Fibroblast of lung (primary cell): ENCODE measurements around the gene NOL6.
"Not testable (repeated sequence)": the region's sequence is repeated elsewhere in the genome, so short reads cannot be mapped to it uniquely, and the experiment has no call there.

Experiments
- CTCF ChIP-seq, 2 donors: IDR thresholded peaks in 1 of 2; conservative IDR thresholded peaks in 1 of 2; 1 replicate in 1 of 2; 2 replicates in 1 of 2; pipeline ENCODE4 v1.5.1; 2011 to 2012; ENCODE audit warnings: low read length in 2 of 2, control low read depth in 1 of 2, inconsistent platforms in 1 of 2, low read depth in 1 of 2, mild to moderate bottlenecking in 1 of 2
- EZH2 ChIP-seq: IDR thresholded peaks from 2 replicates; pipeline ENCODE4 v1.5.1; 2012; ENCODE audit warnings: low read length, control low read depth, mild to moderate bottlenecking; ENCODE audit errors: missing control alignments

GRCh38 chr9:33454661-33455026 lies 19.1 kb downstream of the NOL6 start:
- not testable (repeated sequence) for TF ChIP-seq CTCF (conservative IDR thresholded peaks at IDR 0.05 in 1 of 2, IDR thresholded peaks at IDR 0.05 in 1 of 2; ENCODE audit: low read depth in 1 of 2, low read length in 2 of 2); EZH2
